ENCODE measurements around the gene BLOC1S5.

BLOC1S5 gene

GRCh38 chr6:7976485-7977056 is 87.6 kb downstream of the BLOC1S5 start:
- DNase-seq (ENCODE audit: extremely low read depth, low read depth), result no peak
- TF ChIP-seq CTCF (IDR thresholded peaks at IDR 0.05; ENCODE audit: low read depth, low read length), result no peak

GRCh38 chr6:7975764-7976146 is 88.4 kb downstream of the BLOC1S5 start:
- no peak for DNase-seq (ENCODE audit: extremely low read depth, low read depth)
- no peak for TF ChIP-seq CTCF (IDR thresholded peaks at IDR 0.05; ENCODE audit: low read depth, low read length)

- DNase-seq (ENCODE audit: extremely low read depth, low read depth), result no peak
- no peak for TF ChIP-seq CTCF (IDR thresholded peaks at IDR 0.05; ENCODE audit: low read depth, low read length)
Observed at GRCh38 chr6:7974938-7975763, 89.0 kb downstream of the BLOC1S5 start.

- no peak for TF ChIP-seq CTCF (IDR thresholded peaks at IDR 0.05; ENCODE audit: low read depth, low read length)
- DNase-seq (ENCODE audit: extremely low read depth, low read depth), result no peak
Observed at GRCh38 chr6:7974565-7974937, 89.6 kb downstream of the BLOC1S5 start.

GRCh38 chr6:7973584-7973983 is 90.6 kb downstream of the BLOC1S5 start:
- TF ChIP-seq CTCF (IDR thresholded peaks at IDR 0.05; ENCODE audit: low read depth, low read length), result no peak
- DNase-seq (ENCODE audit: extremely low read depth, low read depth), result no peak

GRCh38 chr6:7971499-7971898 is 92.7 kb downstream of the BLOC1S5 start:
- no peak for TF ChIP-seq CTCF (IDR thresholded peaks at IDR 0.05; ENCODE audit: low read depth, low read length)
- no peak for DNase-seq (ENCODE audit: extremely low read depth, low read depth)

- DNase-seq (ENCODE audit: extremely low read depth, low read depth), result no peak
Observed at GRCh38 chr6:7970616-7971015, 93.6 kb downstream of the BLOC1S5 start.

More at GRCh38 chr6:7970616-7971015, 93.6 kb downstream of the BLOC1S5 start:
- TF ChIP-seq CTCF (IDR thresholded peaks at IDR 0.05; ENCODE audit: low read depth, low read length), result no peak

Measured in AG09319 (cell line).